GM23338 (cell line): Measurements from ENCODE around the gene HSPBAP1.

ENCODE experiments used
- CTCF ChIP-seq, 2 experiments: fragments of 200-600 bp in 1 of 2; sonication (generic) in 1 of 2; conservative IDR thresholded peaks; 2 replicates each; pipeline versions ENCODE4 v1.5.1 to v1.6.1; 2016 to 2017; ENCODE audit warnings: antibody characterized with exemption in 2 of 2, low read depth in 2 of 2, mild to moderate bottlenecking in 2 of 2, moderate library complexity in 1 of 2
- EZH2 ChIP-seq: fragments of 200-600 bp; sonication (generic); IDR thresholded peaks from one replicate; pipeline ENCODE4 v1.8.0; 2017; ENCODE audit warnings: antibody characterized with exemption, mild to moderate bottlenecking, low read depth; ENCODE audit not compliant: unreplicated experiment
- NANOG ChIP-seq: IDR thresholded peaks from 2 replicates; pipeline ENCODE4 v1.6.1; 2016; ENCODE audit warnings: antibody characterized with exemption, borderline replicate concordance

DNA sequence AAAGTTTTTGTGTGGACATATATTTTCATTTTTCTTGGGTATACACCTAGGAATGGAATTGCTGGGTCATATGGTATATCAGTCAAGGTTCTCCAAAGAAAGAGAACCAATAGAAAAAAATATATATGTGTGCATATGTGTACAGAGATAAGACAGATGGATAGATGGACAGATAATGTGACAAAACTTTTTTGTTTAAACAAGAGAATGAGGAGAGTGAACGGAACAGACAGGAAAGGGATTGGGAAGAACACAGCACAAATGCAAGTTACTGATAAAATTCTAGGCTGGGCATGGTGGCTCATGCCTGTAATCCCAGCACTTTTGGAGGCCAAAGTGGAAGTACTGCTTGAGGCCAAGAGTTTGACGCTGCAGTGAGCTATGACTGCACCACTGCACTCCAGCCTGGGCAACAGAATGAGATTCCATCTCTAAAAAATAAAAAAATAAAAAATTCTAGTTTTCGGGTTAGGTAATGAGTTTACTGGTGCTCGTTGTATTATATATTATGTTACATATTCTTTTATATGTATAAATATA is 50.0 kb downstream of the HSPBAP1 start:
- no peak for TF ChIP-seq EZH2
- TF ChIP-seq NANOG: no peak
- no peak for TF ChIP-seq CTCF (conservative IDR thresholded peaks at IDR 0.05; ENCODE audit: low read depth in 2 of 2)
